GM19240 (cell line): ENCODE measurements around the gene TNFRSF4.

Experiments
- DNase-seq: peaks from one replicate; pipeline ENCODE4 v3.0.0; 2011; ENCODE audit warnings: low spot score; ENCODE audit not compliant: insufficient read length

Gene TNFRSF4

DNA sequence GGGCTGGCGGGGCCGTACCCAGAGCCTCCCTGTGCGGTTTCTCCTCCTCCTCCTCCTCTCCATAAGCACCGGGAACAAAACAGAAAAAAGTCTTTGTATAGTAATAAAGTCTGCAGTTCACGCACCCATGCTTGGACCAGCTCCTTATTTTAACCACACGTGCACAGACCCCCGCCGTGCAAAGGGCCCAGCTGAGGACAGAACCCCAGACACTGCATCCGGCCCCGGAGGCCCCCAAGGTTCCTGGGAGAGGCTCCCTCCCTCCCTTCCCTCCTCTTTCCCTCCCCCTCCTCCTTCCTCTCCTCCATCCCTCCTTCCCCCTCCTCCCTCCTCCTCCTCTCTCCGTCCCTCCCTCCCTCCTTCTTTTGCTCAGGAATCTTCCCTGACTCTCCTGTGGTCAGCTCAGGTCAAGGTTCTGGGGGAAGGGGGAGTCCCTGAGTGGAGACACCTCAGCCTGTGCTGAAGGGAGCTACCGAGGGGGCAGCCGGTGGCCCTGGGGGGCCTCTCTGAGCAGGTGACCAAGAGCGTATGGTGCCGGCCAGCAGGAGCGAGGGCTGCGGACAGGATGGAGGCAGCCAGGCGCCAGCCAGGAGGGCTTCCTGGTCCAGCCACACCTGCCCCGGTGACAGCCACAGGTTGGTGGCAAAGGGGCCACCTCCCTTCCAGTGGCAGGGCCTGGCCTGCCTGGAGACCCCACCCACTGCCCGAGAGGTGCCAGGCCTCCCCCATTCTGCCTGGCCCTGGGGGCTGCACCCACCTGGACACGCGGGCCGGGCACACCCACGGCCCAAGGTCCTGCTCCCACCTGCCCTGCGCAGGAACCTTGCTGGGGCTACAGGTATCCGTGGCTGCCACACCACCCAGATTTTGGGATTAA, 43.5 kb downstream of the TNFRSF4 start:
- no peak for DNase-seq

DNA sequence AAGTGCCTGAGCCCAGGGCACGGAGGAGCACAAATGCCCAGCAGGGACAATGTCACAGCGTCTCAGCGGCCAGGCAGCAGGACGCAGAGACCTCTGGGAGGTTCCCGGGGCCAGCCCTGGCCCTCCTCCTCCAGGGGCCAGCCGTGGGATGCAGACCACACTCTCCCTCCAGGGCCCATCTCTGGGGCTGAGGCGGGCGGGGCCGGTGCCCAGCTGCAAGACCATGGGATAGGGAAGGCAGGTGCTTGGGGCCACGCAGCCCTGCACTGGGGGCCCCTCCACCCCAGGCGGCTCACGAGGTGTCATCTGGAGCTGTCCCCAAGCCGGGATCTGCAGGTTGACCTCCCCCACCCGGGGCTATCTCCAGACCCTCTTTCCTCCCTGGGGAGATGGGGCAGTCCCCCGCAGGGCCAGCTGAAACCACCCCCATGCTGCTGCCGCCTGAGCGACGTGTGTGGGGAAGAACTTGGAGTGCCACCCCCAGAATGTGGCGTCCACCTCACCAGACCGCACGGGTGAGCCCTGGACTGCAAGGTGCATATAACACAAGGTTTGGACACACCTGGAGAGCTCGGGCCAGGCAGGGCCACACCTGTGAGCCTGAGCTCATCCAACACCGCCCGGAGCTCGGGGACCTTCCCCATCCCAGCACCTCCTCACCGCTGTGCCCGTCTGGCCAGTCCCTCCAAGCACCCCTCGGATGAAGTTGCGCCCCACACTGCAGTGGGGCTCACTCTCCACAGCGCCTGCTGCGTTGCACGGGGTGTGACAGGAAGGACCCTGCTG, 44.3 kb downstream of the TNFRSF4 start:
- DNase-seq, result no peak

DNA sequence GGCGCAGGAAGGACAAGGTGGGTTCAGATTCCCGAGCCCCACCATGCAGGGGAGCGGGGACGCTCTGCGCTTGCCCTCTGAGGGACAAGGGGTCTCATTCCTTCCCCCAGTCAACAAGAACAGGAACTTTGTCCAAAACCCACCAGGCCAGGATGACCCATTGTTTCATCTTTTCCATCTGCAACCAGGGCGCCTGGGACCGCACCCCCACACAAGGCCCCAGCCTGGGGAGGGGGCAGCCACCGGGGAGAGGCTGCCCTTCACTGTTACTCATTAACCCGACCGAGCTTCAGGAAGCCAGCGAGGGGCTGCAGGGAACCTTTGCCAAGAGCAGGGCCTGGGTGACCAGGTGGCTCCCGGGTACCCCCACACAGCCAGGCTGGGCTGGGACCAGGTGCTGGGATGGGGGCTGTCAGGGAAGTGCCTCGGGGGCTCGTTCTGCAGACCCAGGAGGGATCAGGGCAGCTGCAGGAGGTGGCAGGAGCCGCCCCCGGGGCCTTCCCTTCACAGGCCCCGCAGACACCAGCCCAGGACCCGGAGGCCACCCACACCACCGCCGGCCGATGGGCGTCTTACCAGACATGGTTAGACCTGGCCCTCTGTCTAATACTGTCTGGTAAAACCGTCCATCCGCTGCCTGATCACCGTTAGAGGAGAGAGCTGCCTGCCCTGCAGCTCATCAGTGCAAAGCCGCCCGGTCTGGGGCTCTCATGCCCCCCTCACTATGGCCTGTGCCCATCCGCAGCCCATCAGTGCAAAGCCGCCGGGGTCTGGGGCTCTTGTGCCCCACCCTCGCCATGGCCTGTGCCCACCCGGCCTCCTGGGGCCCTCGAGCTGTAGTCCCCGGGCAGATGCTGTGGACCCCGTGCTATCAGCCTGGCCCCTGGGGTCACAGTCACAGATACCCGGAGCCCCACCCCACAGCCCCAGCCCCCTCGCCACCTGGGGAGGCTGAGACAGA, 45.2 kb downstream of the TNFRSF4 start:
- no peak for DNase-seq

DNA sequence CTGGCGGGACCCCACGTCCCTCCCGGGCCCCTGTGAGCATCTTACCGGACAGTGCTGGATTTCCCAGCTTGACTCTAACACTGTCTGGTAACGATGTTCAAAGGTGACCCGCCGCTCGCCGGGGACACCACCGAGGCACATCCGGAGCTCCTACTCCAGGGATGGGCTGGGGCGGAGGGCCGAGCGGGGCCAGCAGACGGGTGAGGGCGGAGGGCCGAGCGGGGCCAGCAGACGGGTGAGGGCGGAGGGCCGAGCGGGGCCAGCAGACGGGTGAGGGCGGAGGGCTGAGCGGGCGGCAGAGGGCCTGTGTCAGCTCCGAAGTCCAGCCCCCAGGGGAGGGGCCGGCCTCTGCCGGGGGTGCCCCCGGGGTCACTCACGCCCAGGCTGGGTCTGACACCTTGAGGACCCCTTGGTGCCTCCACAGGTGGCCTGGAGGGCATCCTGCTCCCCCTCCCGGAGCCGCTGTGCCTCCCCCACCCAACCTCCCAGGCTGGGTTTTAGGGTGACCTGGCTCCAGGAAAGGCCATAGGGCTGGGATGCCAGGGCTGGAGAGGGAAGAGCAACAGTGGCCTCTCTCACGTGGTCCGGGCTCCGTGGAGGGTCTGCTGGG, 46.0 kb downstream of the TNFRSF4 start:
- DNase-seq, result no peak

DNA sequence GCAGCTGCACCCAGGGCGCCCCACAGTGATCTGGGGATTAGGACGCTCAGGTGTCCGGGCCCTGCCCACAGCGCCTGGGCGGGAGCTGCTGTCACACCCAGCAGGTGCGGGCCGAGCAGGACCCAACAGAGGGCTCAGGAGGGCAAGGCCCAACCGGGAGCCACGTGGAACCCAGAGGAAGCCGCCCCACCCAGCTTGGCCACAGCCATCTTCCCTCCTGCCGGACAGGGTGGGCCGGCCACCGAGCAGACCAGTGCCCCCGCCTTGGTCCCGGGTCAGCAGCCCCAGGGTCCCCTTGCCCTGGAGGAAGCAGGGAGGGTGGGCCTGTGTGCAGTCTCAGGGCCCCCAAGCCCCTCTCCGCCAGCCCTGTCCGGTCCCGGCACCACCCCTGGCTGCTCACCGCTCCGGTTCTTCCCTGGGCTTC, 46.5 kb downstream of the TNFRSF4 start:
- DNase-seq, result no peak

DNA sequence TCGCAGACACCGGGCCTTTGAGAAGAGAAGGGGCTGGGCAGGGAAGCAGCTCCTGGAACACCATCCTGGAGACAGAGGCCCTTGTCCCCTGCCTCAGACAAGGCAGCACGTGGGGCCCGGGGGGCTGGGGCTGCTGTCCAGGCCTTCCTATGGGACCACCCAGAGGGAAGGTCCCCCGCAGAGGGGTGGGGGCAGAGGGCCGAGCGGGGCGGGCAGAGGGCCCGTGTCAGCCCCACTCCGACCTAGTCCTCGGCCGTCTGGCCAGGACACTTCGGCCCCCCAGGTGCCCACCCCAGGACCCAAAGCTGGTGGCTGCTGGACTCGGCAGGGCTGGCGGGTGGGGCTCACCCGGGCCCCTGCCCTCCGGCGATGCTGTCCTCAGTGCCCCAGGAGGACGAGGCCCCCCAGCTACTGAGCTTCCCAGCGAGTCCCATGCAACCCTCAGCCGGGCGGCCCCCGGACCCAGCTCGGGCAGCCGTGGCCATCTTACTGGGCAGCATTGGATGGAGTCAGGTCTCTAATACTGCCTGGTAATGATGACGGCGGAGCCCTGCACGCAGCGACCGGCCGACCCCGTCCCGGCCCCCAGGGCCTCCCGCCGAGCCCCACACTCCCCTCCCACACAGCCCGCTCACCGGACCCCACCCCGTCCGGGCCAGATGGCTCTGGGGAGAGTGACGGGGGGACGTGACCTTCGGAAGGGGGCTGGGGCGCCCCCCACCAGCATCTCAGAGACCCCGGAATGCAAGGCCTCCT, 47.1 kb downstream of the TNFRSF4 start:
- no peak for DNase-seq

DNA sequence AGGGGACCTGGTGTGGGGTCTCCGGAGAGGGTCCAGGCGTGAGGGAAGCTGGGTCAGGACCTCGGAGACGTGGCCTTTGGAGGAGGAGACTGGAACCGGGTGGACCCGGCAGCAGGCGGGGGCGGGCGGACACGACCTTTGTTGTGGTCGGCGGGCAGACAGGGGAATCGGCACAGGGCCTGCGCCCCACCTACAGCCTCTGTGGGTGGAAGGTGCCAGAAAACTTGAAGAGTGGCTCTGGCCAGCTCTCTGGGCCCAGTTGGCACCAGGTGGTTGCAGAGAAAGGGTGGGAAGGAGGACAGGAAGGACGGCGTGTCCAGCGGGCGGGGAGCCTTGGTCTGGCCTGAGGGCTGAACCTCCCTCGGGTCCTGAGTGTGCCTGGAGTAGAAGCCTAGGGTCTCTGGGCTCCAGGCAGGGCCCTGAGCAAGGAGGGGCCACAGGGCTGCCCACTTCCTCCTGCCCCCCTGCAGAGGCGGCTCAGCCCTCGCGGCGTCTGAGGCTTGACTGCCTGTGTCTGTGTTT, 48.0 kb downstream of the TNFRSF4 start:
- no peak for DNase-seq

DNA sequence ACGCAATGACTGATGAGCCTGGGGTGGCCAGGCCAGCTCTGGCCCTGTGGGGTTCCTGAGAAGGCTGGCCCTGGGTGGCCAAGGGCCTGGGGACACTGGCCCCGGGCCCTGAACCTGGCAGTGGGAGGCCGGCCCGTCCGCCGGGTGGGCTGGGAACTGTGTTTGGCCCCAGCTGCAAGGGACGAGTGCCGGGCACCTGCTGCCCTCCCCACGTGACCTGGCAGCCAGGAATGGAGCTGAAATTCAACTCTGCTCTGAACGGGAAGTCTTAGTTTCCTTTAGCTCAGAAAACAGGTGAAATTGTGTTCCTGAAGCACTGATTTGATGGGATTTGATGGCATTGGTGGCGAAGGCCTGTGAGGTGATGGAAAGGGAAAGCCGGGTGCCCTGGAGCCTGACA, 48.5 kb downstream of the TNFRSF4 start:
- no peak for DNase-seq

DNA sequence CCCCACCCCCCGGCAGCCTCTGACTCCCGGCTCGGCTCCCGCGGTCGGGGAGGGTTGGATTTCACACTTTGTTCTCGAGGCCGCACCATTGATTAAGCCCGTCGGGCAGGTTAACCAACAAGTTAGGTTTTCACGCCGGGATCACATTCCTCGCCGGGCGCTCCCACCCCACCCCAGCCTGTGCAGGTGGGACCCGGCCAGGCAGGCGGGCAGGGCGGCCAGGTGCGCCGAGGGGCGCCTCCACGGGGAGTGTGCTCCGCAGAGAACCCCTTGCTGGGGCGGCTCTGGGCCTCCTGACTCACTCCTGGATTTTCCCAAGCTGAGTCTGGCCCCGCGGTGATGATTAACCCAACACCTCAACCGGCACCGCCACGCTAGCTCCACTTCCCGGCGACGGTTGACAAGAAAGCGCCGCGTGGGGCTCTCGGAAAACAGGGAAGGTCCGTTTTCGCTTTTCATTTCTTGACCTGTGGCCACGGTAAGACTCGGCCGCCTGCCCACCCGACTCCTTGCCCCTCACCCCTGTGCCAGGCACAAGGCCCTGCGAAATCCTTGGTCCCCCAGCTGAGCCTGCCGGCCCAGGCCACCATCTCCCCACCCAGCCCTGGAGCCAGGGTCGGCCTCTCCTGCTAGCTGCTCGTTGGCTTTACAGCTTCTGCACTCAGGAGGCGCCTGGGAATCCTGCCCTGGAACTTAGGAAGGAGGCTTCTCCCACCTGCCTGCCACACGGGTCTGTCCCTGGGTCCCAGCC, 49.1 kb downstream of the TNFRSF4 start:
- DNase-seq, result no peak

DNA sequence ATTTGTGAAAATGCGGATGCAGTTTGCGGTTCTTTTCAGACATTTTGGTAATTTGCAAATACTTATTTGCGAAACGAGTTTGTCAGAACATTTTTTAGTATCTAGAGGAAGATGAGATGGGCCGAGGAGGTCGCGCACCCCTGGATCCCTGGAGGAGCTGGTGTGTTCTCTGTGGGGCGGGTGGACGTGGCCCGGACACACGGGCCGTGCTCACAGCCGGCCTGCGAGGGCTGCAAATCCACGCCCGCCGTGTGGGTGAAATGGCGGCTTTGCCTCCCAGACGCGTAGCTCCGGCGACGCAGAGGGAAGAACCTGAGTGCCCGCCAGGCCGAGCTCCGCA, 49.6 kb downstream of the TNFRSF4 start:
- no peak for DNase-seq

DNA sequence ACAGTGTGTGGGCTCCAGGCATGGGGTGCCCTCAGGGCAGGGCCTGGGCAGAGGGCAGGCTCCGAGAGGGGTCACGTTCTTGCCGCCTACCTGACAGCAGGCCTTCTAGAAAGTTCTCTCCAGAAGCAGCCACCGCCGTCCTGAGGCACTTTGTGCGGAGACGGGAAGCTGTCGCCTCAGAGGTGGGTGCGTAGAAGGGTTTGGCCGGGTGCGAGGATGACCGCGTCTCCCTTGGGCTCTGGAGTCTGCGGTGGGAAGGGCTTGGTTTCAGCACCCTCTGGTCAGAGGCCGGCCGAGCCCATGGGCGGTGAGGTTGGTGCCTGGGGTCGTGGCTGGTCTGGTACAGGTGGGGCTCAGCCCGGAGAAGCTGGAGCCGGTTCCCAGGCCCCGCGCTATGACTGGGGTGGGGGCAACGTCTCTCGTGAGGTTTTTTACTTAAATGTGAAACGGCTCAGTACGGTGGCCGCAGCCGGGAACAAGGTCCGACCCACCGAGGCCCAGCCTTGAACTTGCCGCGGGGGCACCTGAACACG, 50.3 kb downstream of the TNFRSF4 start:
- DNase-seq, result no peak

DNA sequence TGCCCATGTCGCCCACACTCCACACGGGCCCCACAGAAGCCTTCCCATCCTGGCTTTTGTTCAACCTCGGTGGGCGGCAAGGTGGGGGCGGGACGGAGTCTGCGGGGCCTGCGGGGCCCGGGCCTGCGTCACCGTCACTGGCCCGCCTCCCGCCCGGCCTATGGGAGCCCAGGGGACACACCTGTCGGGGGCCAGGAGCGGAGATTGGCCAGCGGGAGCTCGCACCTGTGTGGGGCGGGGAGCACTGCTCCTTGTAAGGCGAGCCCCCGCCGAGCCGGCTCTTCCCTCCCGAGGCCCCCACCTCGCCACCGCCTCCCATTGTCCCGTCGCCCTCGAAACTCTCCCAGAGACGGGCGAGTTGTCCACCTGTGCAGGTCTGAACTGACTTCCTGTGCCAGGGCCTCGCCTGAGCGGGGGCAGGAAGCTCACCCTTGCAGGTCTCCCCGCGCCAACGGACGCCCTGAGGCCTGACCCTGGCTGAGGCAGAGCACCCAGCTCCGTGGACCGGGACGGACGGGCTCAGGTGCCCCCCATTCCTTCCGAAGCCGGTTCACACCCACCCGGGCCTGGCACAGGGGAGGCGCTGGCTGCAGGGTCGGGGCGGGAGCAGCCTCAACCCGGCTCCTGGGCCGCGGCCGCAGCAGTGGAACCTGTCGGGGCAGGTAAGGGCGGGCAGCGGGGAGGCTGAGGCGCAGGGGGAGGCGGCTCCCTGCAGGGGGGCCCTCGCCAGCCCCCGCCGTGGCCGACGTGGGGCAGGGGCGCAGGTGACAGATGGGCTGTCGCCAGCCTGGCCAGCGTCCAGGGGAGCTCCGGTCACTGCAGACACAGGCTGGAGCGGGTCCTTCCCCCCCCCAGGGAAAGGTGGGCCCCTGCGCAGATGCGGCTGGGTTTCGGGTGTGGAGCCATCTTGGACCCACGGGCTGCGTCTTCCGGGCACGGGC, 51.1 kb downstream of the TNFRSF4 start:
- DNase-seq, result no peak

DNA sequence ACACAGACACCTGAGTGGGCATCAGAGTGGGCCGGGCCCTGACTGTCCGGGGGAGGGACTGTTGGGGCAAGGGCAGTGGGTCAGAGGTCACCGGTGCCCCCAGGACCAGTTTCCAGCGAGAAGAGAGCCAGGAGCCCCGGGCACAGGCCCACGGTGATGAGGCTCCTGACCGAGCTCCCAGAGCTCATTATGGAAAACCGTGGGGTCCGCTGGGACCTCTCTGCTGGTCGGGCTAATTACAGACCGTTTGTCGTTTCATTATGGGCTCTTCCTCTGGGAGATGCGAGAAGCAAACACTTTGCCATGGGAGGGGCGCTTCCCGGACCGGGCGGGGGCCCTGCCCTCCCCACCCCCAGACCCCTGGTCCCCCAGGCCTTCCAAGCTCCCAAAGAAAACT, 52.3 kb downstream of the TNFRSF4 start:
- no peak for DNase-seq
